K562 (cell line): ENCODE results near the gene MAST3. TPM values are rescaled to one million over a fixed set of nuclear protein-coding genes. Genes with fewer than 3 reads are reported as not detected.
A peak's percentile ranks its signal among the peaks of the same experiment; 100 is the strongest.

Experiments
- ATAC-seq: fragments of 200-7000 bp; cut with Tn5 transposase; 3 replicates; pipeline ENCODE4 v1.9.1; 2020; ENCODE audit warnings: moderate library complexity
- BruUV-seq: library from RNA; stranded (reverse); fragments of 400-500 nt; replicated peaks from 2 replicates; lab custom pipeline; 2021; lab: Mats Ljungman, UMichigan
- CTCF ChIA-PET: fragments of 300-600 bp; formaldehyde crosslinking; extraction: SDS; loops from one replicate; lab custom pipeline; 2021; ENCODE audit warnings: low intra/inter-chr PET ratio; lab: Yijun Ruan, JAX
- POLR2A ChIA-PET: fragments of 300-600, 350-650 bp; sonication (Branson Sonifier 250); formaldehyde crosslinking; extraction: SDS; loops from one replicate; lab custom pipeline; 2021; ENCODE audit warnings: antibody characterized with exemption, inconsistent platforms; lab: Yijun Ruan, JAX
- DNase-seq, 4 experiments: peaks; one replicate each; pipeline versions ENCODE4 v3.0.0 to v3.0.0-alpha.2; 2011 to 2018; ENCODE audit warnings: low spot score in 3 of 4, mixed read lengths in 3 of 4; ENCODE audit errors: extremely low read depth in 1 of 4
- FAIRE-seq: peaks from 2 replicates; lab custom pipeline; 2011; peaks lifted over from hg19 to GRCh38; lab: Jason Lieb, UNC
- H2AFZ ChIP-seq: 2 replicates; pipeline ENCODE4 v1.6.0; 2011; ENCODE audit warnings: low read depth, low read length, control low read depth, inconsistent platforms
- H3K27ac ChIP-seq: fragments of 200-600 bp; 3 replicates; pipeline ENCODE4 v1.8.0; 2011; ENCODE audit warnings: low read depth, mild to moderate bottlenecking, control low read depth, inconsistent platforms, low read length, moderate library complexity, mixed read lengths; ENCODE audit errors: extremely low read depth
- H3K27me3 ChIP-seq, 2 experiments: fragments of 300-600 bp in 1 of 2; 2 replicates in 1 of 2; 3 replicates in 1 of 2; pipeline versions ENCODE4 v1.6.0 to v1.8.0; 2011; ENCODE audit warnings: inconsistent platforms in 2 of 2, low read length in 2 of 2, mild to moderate bottlenecking in 1 of 2, mixed read lengths in 1 of 2, moderate library complexity in 1 of 2; ENCODE audit not compliant: control insufficient read depth in 2 of 2, insufficient read depth in 2 of 2
- H3K36me3 ChIP-seq: fragments of 300-600 bp; 3 replicates; pipeline ENCODE4 v1.8.0; 2011; ENCODE audit warnings: mild to moderate bottlenecking, low read length, inconsistent platforms; ENCODE audit not compliant: control insufficient read depth, insufficient read depth
- H3K4me1 ChIP-seq, 2 experiments: fragments of 200-600 bp in 1 of 2; replicated peaks in 1 of 2; 2 replicates in 1 of 2; 3 replicates in 1 of 2; pipeline versions ENCODE4 v1.5.1 to v1.8.0; 2011; ENCODE audit warnings: inconsistent platforms in 2 of 2, low read length in 2 of 2, mild to moderate bottlenecking in 1 of 2, mixed read lengths in 1 of 2, moderate library complexity in 1 of 2; ENCODE audit not compliant: control insufficient read depth in 2 of 2, insufficient read depth in 2 of 2
- H3K4me2 ChIP-seq: 2 replicates; pipeline ENCODE4 v1.6.1; 2011; ENCODE audit warnings: low read length, control low read depth, inconsistent platforms, mixed read lengths; ENCODE audit not compliant: insufficient read depth
- H3K4me3 ChIP-seq: fragments of 200-600 bp; sonication (generic), shearing (Covaris generic); 2 replicates; pipeline ENCODE4 v1.5.1; 2016; ENCODE audit warnings: control low read depth, inconsistent platforms
- H3K79me2 ChIP-seq: fragments of 200-600 bp; 3 replicates; pipeline ENCODE4 v1.8.0; 2011; ENCODE audit warnings: low read length, inconsistent platforms; ENCODE audit not compliant: control insufficient read depth, insufficient read depth
- H3K9ac ChIP-seq, 2 experiments: 2 replicates each; pipeline versions ENCODE4 v1.6.0 to v1.6.1; 2011; ENCODE audit warnings: low read depth in 2 of 2, low read length in 2 of 2, control low read depth in 1 of 2, inconsistent platforms in 1 of 2, mild to moderate bottlenecking in 1 of 2, mixed read lengths in 1 of 2; ENCODE audit not compliant: insufficient read depth in 1 of 2
- H3K9me1 ChIP-seq: one replicate; pipeline ENCODE4 v1.6.0; 2011; ENCODE audit warnings: inconsistent platforms, mild to moderate bottlenecking, low read length, moderate library complexity; ENCODE audit not compliant: control insufficient read depth, insufficient read depth
- H3K9me3 ChIP-seq: replicated peaks from 2 replicates; pipeline ENCODE4 v1.5.1; 2011; ENCODE audit warnings: low read depth, low read length, inconsistent platforms; ENCODE audit not compliant: control insufficient read depth, insufficient read depth
- H4K20me1 ChIP-seq: replicated peaks from 2 replicates; pipeline ENCODE4 v1.6.1; 2011; ENCODE audit warnings: low read length, inconsistent platforms, mixed read lengths; ENCODE audit not compliant: control insufficient read depth, insufficient read depth
- DIDO1 ChIP-seq: fragments of 450-650 bp; IDR thresholded peaks from 2 replicates; pipeline ENCODE4 v1.6.1; 2016; ENCODE audit warnings: low read depth, missing biosample characterization, missing genetic modification characterization
- DNMT1 ChIP-seq: fragments of 450-650 bp; IDR thresholded peaks from 2 replicates; pipeline ENCODE4 v1.6.1; 2016; ENCODE audit warnings: antibody characterized with exemption, mild to moderate bottlenecking
- HMG20B ChIP-seq: fragments of 250-450 bp; sonication (Bioruptor Pico); IDR thresholded peaks from 2 replicates; pipeline ENCODE4 v1.5.0; 2021; ENCODE audit warnings: mild to moderate bottlenecking
- MTA1 ChIP-seq: fragments of 450-650 bp; IDR thresholded peaks from 2 replicates; pipeline ENCODE4 v1.6.1; 2017; ENCODE audit warnings: borderline replicate concordance
- SIN3B ChIP-seq: fragments of 450-650 bp; IDR thresholded peaks from 2 replicates; pipeline ENCODE4 v1.6.1; 2017; ENCODE audit warnings: low read depth, mild to moderate bottlenecking, moderate library complexity
- SMARCC2 ChIP-seq: fragments of 450-650 bp; IDR thresholded peaks from 2 replicates; pipeline ENCODE4 v1.6.1; 2017; ENCODE audit warnings: antibody characterized with exemption, moderate library complexity, mild to moderate bottlenecking, low read depth
- ZBTB7A ChIP-seq: IDR thresholded peaks from 2 replicates; pipeline ENCODE4 v1.6.1; 2011; ENCODE audit warnings: low read depth, mild to moderate bottlenecking, low read length, moderate library complexity, borderline replicate concordance; ENCODE audit not compliant: control insufficient read depth
- ZNF197 ChIP-seq: fragments of 200-800 bp; sonication (Bioruptor generic); IDR thresholded peaks from 2 replicates; pipeline ENCODE4 v1.6.1; 2016; ENCODE audit warnings: low read depth, missing genetic modification characterization, missing compliant biosample characterization
- ZNF431 ChIP-seq: sonication (generic); formaldehyde crosslinking; IDR thresholded peaks from 2 replicates; pipeline ENCODE4 v1.8.0; 2022; ENCODE audit warnings: mild to moderate bottlenecking, missing genetic modification reagents
- WGBS: fragments of 100-300 bp; shearing (Covaris generic); methylation state at CpG from one replicate; pipeline ENCODE4 v1.1.6; 2016; ENCODE audit warnings: low coverage, mixed read lengths; ENCODE audit not compliant: insufficient coverage; ENCODE audit errors: missing lambda C conversion rate; 5-methylcytosine and 5-hydroxymethylcytosine counted together
- in situ Hi-C: fragments of 300-500 bp; cut with MboI; formaldehyde crosslinking; loops from 4 replicates; pipeline ENCODE4 v1.15.0; 2018; ENCODE audit warnings: inconsistent platforms, mixed read lengths
- intact Hi-C: fragments of 100-400 bp; cut with micrococcal nuclease; formaldehyde crosslinking; loops from 2 replicates; pipeline ENCODE4 v1.14.2; 2022
- polyA plus RNA-seq, 8 experiments: library from polyadenylated mRNA; depleted of rRNA in 4 of 8; stranded (reverse) in 5 of 8; unstranded in 3 of 8; fragments of >200 nt; fragmentation: Nextera tagmentation in 2 of 8; fragmentation: Illumina TruSeq in 1 of 8; extraction: Ambion mirVana in 2 of 8; extraction: Trizol in 1 of 8; gene quantifications; 2 replicates each; pipeline versions ENCODE4 v1.2.1 to v1.2.3, GENCODE V29; 2011 to 2014; ENCODE audit warnings: inconsistent platforms in 1 of 8, missing spikeins in 1 of 8
- total RNA-seq, 7 experiments: library from RNA; depleted of rRNA in 6 of 7; stranded (reverse); fragments of >200 nt in 6 of 7; fragmentation: Illumina TruSeq in 2 of 7; extraction: Trizol in 2 of 7; gene quantifications; 2 replicates each; pipeline versions ENCODE4 v1.2.1 to v1.2.3, GENCODE V29; 2011 to 2021; ENCODE audit warnings: low replicate concordance in 1 of 7
- TF ChIP-seq, protein P1 (sequence below): fragments of 450-650 bp; IDR thresholded peaks from 2 replicates; pipeline ENCODE4 v1.7.1; 2018; ENCODE audit warnings: mild to moderate bottlenecking, low read depth; ENCODE audit not compliant: partially characterized antibody

Gene MAST3
- total and polyA plus RNA-seq, 9 of the 15 experiments (the other 6 are each of a cell fraction or from before 2014, with no cell fraction given), result 0.94 to 9.9 (median 2.4) TPM

DNA sequence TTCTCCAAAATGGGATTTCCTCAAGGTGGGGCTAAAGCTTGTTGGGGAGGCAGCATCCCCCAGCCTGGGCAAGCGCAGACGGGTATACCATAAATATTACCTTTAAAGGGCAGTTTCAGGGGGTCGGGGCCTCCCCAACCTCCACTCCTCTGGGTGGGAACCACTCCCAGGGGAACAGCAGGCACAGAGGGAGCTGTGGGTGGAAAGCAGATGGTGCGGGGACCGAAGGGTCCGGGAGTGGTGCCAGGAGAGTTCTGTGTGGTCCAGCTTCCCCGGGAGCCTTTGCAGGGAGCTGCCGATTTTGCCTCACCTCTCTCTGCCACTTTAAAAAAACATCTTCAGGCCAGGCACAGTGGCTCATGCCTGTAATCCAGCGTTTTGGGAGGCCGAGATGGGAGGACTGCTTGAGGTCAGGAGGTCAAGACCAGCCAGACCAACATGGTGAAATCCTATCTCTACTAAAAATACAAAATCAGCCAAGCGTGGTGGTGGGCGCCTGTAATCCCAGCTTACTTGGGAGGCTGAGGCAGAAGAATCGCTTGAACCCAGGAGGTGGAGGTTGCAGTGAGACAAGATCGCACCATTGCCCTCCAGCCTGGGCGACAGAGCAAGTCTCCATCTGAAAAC is 5.5 kb downstream of the MAST3 start:
- no peak overlapping the region for H3K4me2 ChIP-seq
- no peak for ATAC-seq
- H2AFZ ChIP-seq, result no peak overlapping the region
- peaks cover 8% of the 10 kb centered on the region; the same call in 1 of the 3 replicates for H3K79me2 ChIP-seq
- no peaks in the 10 kb centered on the region for H3K9me3 ChIP-seq
- intact Hi-C loops (no loop called here), in situ Hi-C loops (loop anchor here (5.0 kb wide), 1 partner anchor 154 kb away; a partner anchor contains a TSS)
- TF ChIP-seq ZNF431, result no peak
- TF ChIP-seq SMARCC2, result no peak
- TF ChIP-seq DIDO1 (tag), result no peak
- TF ChIP-seq, protein P1, sequence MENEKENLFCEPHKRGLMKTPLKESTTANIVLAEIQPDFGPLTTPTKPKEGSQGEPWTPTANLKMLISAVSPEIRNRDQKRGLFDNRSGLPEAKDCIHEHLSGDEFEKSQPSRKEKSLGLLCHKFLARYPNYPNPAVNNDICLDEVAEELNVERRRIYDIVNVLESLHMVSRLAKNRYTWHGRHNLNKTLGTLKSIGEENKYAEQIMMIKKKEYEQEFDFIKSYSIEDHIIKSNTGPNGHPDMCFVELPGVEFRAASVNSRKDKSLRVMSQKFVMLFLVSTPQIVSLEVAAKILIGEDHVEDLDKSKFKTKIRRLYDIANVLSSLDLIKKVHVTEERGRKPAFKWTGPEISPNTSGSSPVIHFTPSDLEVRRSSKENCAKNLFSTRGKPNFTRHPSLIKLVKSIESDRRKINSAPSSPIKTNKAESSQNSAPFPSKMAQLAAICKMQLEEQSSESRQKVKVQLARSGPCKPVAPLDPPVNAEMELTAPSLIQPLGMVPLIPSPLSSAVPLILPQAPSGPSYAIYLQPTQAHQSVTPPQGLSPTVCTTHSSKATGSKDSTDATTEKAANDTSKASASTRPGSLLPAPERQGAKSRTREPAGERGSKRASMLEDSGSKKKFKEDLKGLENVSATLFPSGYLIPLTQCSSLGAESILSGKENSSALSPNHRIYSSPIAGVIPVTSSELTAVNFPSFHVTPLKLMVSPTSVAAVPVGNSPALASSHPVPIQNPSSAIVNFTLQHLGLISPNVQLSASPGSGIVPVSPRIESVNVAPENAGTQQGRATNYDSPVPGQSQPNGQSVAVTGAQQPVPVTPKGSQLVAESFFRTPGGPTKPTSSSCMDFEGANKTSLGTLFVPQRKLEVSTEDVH, result no peak
- TF ChIP-seq ZNF197 (CRISPR knock-in tag), result no peak
- no peak for TF ChIP-seq MTA1
- no peak for TF ChIP-seq ZBTB7A
- no peak for TF ChIP-seq SIN3B
- no peak for TF ChIP-seq HMG20B (CRISPR knock-in tag)
- no peak for TF ChIP-seq DNMT1
- H3K27ac ChIP-seq, result no peak overlapping the region
- H3K36me3 ChIP-seq, result no peaks in the 10 kb centered on the region
- H3K9me1 ChIP-seq, result no peaks in the 10 kb centered on the region
- H3K27me3 ChIP-seq, result no peaks in the 10 kb centered on the region
- POLR2A ChIA-PET, result interaction anchor here (0.8 to 1.2 kb wide), 2 partner anchors 10 to 145 kb away, joined by 3 read pairs; no protein-coding TSS in a partner anchor
- CTCF ChIA-PET, result no interaction called here
- H3K4me3 ChIP-seq, result no peak overlapping the region
- no peaks in the 10 kb centered on the region for H4K20me1 ChIP-seq
- FAIRE-seq, result no peak
- DNase-seq, result no peak
- WGBS, result 77% methylated on average over 15 of the region's 15 CpGs
- no TSS peak for BruUV-seq
- 0 out of 4 replicates have a peak overlapping the region, but pooled peaks of 1 of the 2 experiments have one; percentile 10 for H3K9ac ChIP-seq
- H3K4me1 ChIP-seq, result peaks cover 16 to 34% of the 10 kb centered on the region in 2 experiments; a peak in 4 of 5 replicates
